ENCODE results near the gene EXOC4. TPM values are rescaled to one million over a fixed set of nuclear protein-coding genes. Genes with fewer than 3 reads are reported as not detected.

The EXOC4 gene
- total and polyA plus RNA-seq, 2 donors from 2014 or later: 22.8 to 78.7 TPM

DNA sequence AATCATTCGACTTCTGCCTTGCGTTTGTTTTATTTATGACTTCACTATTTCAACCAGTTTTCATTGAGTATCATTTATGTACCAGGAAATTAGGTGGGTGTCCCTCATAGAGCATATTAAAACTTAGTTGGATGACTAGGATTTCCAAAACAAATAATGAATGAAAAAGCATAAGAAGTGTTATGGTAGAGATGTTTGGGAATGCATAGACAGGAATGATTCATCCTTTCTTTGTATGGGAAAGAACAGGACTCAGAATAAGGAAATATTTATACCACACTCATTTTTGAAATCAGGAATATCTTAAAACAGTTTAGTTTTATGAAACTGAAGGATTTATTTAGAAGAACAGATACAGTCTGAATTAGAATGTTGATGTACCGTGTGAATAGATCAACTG is 315.7 kb downstream of the EXOC4 start:
- FAIRE-seq: no peak

DNA sequence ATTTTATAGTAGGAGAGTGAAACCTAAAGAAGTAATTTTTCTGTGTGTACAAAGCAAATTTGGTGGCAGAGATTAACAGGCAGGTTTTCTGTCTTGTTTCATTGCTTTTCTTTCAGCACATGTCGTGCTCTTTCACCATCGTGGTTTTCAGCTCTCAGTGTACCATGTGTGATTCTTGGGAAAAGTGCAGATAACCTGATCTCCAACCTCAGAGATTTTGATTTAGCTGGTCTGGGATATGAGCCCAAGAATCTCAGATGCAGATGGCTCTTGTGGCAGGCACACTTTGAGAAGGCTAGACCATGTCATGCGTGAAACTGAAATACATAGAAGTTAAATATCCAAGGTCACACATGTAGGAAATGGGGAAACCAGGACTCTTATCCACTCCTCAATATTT is 317.4 kb downstream of the EXOC4 start:
- H3K4me3 ChIP-seq (ENCODE audit: low read length in 3 of 3): no peak overlapping the region
- intact Hi-C loops (cut with DNase I): loop anchor here (5.0 kb wide), 1 partner anchor 392 kb away; no protein-coding TSS in a partner anchor
- no peaks in the 10 kb centered on the region for H3K27me3 ChIP-seq (ENCODE audit: control insufficient read depth, insufficient read depth, low read length)
- H3K27ac ChIP-seq (ENCODE audit: low read depth in 2 of 2, low read length in 2 of 2): no peak overlapping the region
- H3K9ac ChIP-seq (ENCODE audit: low read length in 3 of 3): no peak overlapping the region
- no peak for FAIRE-seq
- no peaks in the 10 kb centered on the region for H3K4me1 ChIP-seq (ENCODE audit: control insufficient read depth in 2 of 3, insufficient read depth in 2 of 3, low read depth in 1 of 3, low read length in 3 of 3)
- H3K9me3 ChIP-seq (ENCODE audit: control insufficient read depth in 2 of 3, insufficient read depth in 1 of 3, low read length in 3 of 3): peaks cover 0 to 3% (median 0%) of the 10 kb centered on the region in 3 donors
- no peaks in the 10 kb centered on the region for H3K36me3 ChIP-seq (ENCODE audit: control insufficient read depth in 2 of 3, insufficient read depth in 3 of 3, low read length in 3 of 3)
- DNase-seq: no peak
- TF ChIP-seq, protein P1, sequence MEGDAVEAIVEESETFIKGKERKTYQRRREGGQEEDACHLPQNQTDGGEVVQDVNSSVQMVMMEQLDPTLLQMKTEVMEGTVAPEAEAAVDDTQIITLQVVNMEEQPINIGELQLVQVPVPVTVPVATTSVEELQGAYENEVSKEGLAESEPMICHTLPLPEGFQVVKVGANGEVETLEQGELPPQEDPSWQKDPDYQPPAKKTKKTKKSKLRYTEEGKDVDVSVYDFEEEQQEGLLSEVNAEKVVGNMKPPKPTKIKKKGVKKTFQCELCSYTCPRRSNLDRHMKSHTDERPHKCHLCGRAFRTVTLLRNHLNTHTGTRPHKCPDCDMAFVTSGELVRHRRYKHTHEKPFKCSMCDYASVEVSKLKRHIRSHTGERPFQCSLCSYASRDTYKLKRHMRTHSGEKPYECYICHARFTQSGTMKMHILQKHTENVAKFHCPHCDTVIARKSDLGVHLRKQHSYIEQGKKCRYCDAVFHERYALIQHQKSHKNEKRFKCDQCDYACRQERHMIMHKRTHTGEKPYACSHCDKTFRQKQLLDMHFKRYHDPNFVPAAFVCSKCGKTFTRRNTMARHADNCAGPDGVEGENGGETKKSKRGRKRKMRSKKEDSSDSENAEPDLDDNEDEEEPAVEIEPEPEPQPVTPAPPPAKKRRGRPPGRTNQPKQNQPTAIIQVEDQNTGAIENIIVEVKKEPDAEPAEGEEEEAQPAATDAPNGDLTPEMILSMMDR (IDR thresholded peaks at IDR 0.05; ENCODE audit: borderline replicate concordance, extremely low read depth, insufficient read depth): no peak

More for the DNA sequence above, 315.7 kb downstream of the EXOC4 start:
- no peaks in the 10 kb centered on the region for H3K36me3 ChIP-seq (ENCODE audit: control insufficient read depth in 2 of 3, insufficient read depth in 3 of 3, low read length in 3 of 3)
- peaks cover 0 to 3% (median 0%) of the 10 kb centered on the region in 3 donors for H3K9me3 ChIP-seq (ENCODE audit: control insufficient read depth in 2 of 3, insufficient read depth in 1 of 3, low read length in 3 of 3)
- no peak overlapping the region for H3K4me3 ChIP-seq (ENCODE audit: low read length in 3 of 3)
- intact Hi-C loops (cut with DNase I): no loop called here
- H3K9ac ChIP-seq (ENCODE audit: low read length in 3 of 3): no peak overlapping the region
- no peak overlapping the region for H3K27ac ChIP-seq (ENCODE audit: low read depth in 2 of 2, low read length in 2 of 2)
- no peaks in the 10 kb centered on the region for H3K27me3 ChIP-seq (ENCODE audit: control insufficient read depth, insufficient read depth, low read length)
- no peak for DNase-seq
- TF ChIP-seq, protein P1 (IDR thresholded peaks at IDR 0.05; ENCODE audit: borderline replicate concordance, extremely low read depth, insufficient read depth): no peak
- no peaks in the 10 kb centered on the region for H3K4me1 ChIP-seq (ENCODE audit: control insufficient read depth in 2 of 3, insufficient read depth in 2 of 3, low read depth in 1 of 3, low read length in 3 of 3)

DNA sequence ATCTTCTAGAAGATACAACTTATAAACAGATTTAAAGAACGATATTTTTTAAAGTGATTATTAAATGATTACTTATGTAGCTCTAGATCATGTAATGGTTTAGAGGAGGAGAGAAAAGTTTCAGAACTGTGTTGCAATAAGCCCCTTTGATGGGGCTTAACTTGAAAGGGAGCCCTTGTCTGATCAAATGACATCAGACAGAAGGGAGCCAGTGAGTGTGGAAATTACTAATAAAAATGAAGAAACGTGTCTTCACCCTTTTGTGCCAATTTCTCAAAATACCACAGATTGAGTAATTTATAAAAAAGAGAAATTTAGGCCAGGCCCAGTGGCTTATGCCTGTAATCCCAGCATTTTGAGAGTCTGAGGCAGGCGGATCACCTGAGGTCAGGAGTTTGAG is 318.2 kb downstream of the EXOC4 start:
- intact Hi-C loops (cut with DNase I): loop anchor here (5.0 kb wide), 1 partner anchor 391 kb away; no protein-coding TSS in a partner anchor
- DNase-seq: no peak
- FAIRE-seq: no peak
- Histone ChIP-seq H3K27me3 (ENCODE audit: control insufficient read depth, insufficient read depth, low read length) (no peaks in the 10 kb centered on the region), H3K4me3 (ENCODE audit: low read length in 3 of 3) (no peak overlapping the region), H3K9ac (ENCODE audit: low read length in 3 of 3) (no peak overlapping the region), H3K9me3 (ENCODE audit: control insufficient read depth in 2 of 3, insufficient read depth in 1 of 3, low read length in 3 of 3) (peaks cover 0 to 3% (median 0%) of the 10 kb centered on the region in 3 donors), H3K27ac (ENCODE audit: low read depth in 2 of 2, low read length in 2 of 2) (no peak overlapping the region), H3K4me1 (ENCODE audit: control insufficient read depth in 2 of 3, insufficient read depth in 2 of 3, low read depth in 1 of 3, low read length in 3 of 3) (no peaks in the 10 kb centered on the region), H3K36me3 (ENCODE audit: control insufficient read depth in 2 of 3, insufficient read depth in 3 of 3, low read length in 3 of 3) (no peaks in the 10 kb centered on the region)
- TF ChIP-seq, protein P1 (IDR thresholded peaks at IDR 0.05; ENCODE audit: borderline replicate concordance, extremely low read depth, insufficient read depth): no peak

DNA sequence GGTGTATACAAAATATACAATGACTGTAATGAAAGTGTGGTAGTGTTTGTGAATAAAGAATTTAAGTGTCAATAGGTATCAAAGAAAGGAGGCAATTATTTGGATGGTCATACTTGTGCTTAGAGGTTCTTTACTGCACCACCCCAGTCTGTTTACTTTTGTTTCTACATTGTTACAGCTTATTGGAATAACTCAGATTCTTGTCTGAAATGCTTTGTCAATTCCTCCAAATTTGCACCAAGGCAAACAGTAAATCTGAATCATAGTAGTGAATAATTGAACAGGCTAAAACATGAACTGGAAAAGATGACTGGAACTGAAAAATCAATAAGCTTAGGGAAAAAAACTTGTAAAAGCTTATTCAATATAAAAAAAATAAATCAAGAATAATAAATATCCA is 319.2 kb downstream of the EXOC4 start:
- intact Hi-C loops (cut with DNase I): loop anchor here (5.0 kb wide), 1 partner anchor 390 kb away; no protein-coding TSS in a partner anchor
- Histone ChIP-seq H3K27ac (ENCODE audit: low read depth in 2 of 2, low read length in 2 of 2) (no peak overlapping the region), H3K36me3 (ENCODE audit: control insufficient read depth in 2 of 3, insufficient read depth in 3 of 3, low read length in 3 of 3) (no peaks in the 10 kb centered on the region), H3K4me3 (ENCODE audit: low read length in 3 of 3) (no peak overlapping the region), H3K4me1 (ENCODE audit: control insufficient read depth in 2 of 3, insufficient read depth in 2 of 3, low read depth in 1 of 3, low read length in 3 of 3) (no peaks in the 10 kb centered on the region), H3K9me3 (ENCODE audit: control insufficient read depth in 2 of 3, insufficient read depth in 1 of 3, low read length in 3 of 3) (peaks cover 0 to 3% (median 0%) of the 10 kb centered on the region in 3 donors), H3K9ac (ENCODE audit: low read length in 3 of 3) (no peak overlapping the region), H3K27me3 (ENCODE audit: control insufficient read depth, insufficient read depth, low read length) (no peaks in the 10 kb centered on the region)
- DNase-seq (no peak), FAIRE-seq (no peak)
- TF ChIP-seq, protein P1 (IDR thresholded peaks at IDR 0.05; ENCODE audit: borderline replicate concordance, extremely low read depth, insufficient read depth): no peak

Measured in kidney (tissue), 14 donors.